Colonic mucosa (tissue), 4 donors: ENCODE data around the gene RRM2. TPM values are rescaled to one million over a fixed set of nuclear protein-coding genes. Genes with fewer than 3 reads are reported as not detected.

Experiments used
- DNase-seq: peaks from one replicate; pipeline ENCODE4 v3.0.0-alpha.2; 2020
- H3K27ac ChIP-seq: fragments of 200-600 bp; one replicate; pipeline ENCODE4 v1.8.0; 2021
- H3K27me3 ChIP-seq: fragments of 200-600 bp; one replicate; pipeline ENCODE4 v1.8.0; 2021
- H3K36me3 ChIP-seq: fragments of 200-600 bp; one replicate; pipeline ENCODE4 v1.8.0; 2021
- H3K4me1 ChIP-seq: fragments of 200-600 bp; one replicate; pipeline ENCODE4 v1.8.0; 2021; ENCODE audit warnings: mild to moderate bottlenecking
- H3K4me3 ChIP-seq: fragments of 200-600 bp; one replicate; pipeline ENCODE4 v1.8.0; 2021
- H3K9ac ChIP-seq, 2 donors: one replicate each; pipeline ENCODE4 v1.7.0; 2013; ENCODE audit warnings: control low read depth in 2 of 2, low read depth in 2 of 2, low read length in 2 of 2
- H3K9me3 ChIP-seq: fragments of 200-600 bp; one replicate; pipeline ENCODE4 v1.8.0; 2021
- CTCF ChIP-seq: fragments of 200-600 bp; IDR thresholded peaks from one replicate; pipeline ENCODE4 v1.8.0; 2022; ENCODE audit warnings: antibody characterized with exemption, mild to moderate bottlenecking
- intact Hi-C: fragments of 100-400 bp; cut with DNase I; formaldehyde crosslinking; loops from one replicate; pipeline ENCODE4 v1.14.1; 2022
- total RNA-seq, 2 donors: library from RNA; stranded (reverse); fragmentation: NEBNext Ultra II Directional in 1 of 2; extraction: Animal tissue kit (Norgen Biotek cat#: 25700) in 1 of 2; gene quantifications; one replicate each; pipeline ENCODE4 v1.2.1, GENCODE V29; 2021
- donor health status: healthy.
- donor health status: DM: no; HTN: no; CAD: no.
- donor health status: DM: no; HTN: no; CAD: no.

The RRM2 gene
- total RNA-seq, 2 donors from 2014 or later, result 54.3 to 216 TPM

DNA sequence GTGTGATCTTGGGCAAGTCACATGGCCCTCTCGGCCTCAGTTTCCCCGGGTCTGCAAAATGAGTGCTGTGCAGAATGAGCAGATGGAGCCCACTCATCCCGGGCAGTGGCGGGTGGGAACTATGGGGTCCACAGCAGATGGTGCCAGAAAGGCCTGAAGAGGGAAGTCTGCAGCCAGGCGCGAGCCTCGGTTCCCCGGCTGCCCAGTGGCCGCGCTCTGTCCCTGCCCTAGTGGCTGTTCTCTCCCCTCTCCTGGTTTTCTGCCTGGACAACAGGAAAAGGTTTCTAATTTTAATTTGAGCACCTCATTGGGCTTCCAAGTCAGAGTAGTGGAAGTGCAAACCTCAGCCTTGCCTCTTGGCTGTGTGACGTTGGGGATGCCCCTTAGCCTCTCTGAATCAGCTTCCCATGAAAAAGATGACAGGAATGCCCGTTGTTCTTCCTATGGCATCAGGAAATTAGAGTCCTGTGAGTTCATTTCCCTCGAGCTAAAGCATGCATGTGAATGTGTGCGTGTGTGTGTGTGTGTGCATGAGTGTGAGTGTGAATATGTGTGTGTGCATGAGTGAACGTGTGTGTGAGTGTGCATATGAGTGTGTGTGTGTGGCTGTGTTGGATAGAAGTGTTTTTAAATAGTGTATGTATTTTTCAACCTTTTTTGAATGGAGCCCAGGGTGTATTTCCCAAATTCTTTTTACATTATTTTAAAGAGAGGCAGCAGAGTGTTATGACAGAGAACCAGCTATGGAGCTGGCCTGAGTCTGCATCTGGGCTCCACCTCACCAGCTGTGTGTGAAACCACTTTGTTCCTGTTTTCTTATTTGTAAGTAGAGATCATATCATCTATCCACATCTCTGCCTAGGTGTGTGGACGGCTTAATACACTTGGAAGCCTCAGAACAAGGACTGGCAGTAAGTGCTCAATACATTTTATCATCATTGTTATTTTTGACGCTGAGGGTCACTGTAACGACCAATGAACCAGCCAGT lies 41.3 kb downstream of the RRM2 start:
- intact Hi-C loops, result no loop called here

DNA sequence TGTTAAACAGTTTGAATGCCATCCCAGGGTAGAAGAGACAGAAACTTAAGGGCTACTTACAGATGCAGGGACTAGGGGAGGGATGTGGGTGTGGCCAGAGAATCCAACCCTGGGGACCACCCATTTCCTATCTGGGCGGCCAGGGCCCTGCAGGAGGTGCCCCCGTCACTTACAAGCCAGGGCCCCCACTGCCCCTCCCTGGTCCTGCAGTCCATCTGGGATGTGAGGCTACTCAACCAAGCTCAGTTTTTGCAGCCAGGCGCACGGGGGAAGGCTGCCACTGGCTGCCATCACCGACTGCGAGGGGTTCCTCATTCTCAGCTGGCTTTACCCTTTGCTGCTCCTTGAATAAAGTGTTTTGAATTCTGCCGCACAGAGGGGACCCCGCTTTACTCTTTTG lies 42.1 kb downstream of the RRM2 start:
- Histone ChIP-seq H3K9ac (no peak overlapping the region), H3K27ac (no peak overlapping the region), H3K4me1 (peaks cover 4% of the 10 kb centered on the region), H3K4me3 (no peak overlapping the region), H3K9me3 (no peaks in the 10 kb centered on the region), H3K27me3 (no peaks in the 10 kb centered on the region), H3K36me3 (no peaks in the 10 kb centered on the region)
- no peak for DNase-seq
- intact Hi-C loops, result no loop called here
- no peak for TF ChIP-seq CTCF

More for the DNA sequence above, 41.3 kb downstream of the RRM2 start:
- Histone ChIP-seq H3K9me3 (no peaks in the 10 kb centered on the region), H3K4me1 (peaks cover 4% of the 10 kb centered on the region), H3K27ac (no peak overlapping the region), H3K36me3 (no peaks in the 10 kb centered on the region), H3K9ac (no peak overlapping the region), H3K4me3 (no peak overlapping the region), H3K27me3 (no peaks in the 10 kb centered on the region)
- no peak for DNase-seq
- no peak for TF ChIP-seq CTCF

- Histone ChIP-seq H3K4me3 (no peak overlapping the region), H3K9ac (no peak overlapping the region), H3K9me3 (no peaks in the 10 kb centered on the region), H3K27ac (no peak overlapping the region), H3K36me3 (no peaks in the 10 kb centered on the region), H3K27me3 (no peaks in the 10 kb centered on the region), H3K4me1 (peaks cover 4% of the 10 kb centered on the region)
- intact Hi-C loops, result no loop called here
- no peak for TF ChIP-seq CTCF
- DNase-seq, result no peak
Observed at GRCh38 chr2:10165282-10165681, 42.7 kb downstream of the RRM2 start.

DNA sequence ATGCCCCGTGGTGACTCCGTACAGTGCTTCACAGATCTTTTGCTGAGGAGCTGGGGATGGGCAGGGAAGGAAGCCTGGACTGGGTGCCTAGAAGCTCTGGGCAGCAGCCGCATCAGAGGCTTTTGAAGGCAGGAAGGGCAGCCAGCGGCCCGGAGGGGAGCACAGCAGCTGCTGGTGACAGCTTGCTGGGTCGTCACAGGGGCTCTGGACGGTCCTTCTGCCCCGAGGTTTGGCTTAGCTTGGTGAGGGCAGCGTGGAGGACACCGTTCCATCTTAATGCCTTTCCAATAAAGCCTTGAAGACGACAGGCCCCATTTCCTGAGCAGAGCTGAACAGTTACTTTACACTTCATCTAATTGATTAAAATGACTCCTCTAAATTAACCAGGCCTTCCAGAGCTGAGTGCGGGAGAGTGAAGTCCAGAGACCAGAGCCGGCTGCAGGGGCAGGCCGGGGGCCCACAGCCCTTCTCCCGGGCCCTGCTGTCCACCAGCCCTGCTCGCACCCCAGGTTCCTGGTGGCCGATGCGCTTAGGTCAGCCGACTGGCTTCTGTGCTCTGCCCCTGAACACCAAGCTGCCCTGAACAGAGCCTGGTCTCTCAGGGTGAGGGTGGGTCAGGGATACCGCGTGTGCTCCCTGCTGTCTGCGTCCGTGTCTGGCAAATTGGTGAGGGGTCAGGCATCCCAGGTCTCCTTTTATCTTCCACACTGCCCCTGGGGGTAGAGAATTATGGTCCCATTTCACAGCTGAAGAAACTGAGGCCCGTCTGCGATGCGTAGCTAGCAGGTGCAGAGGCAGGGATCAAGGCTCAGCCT lies 43.5 kb downstream of the RRM2 start:
- no peaks in the 10 kb centered on the region for H3K4me1 ChIP-seq
- no peak for TF ChIP-seq CTCF
- no peak for DNase-seq
- no peak overlapping the region for H3K27ac ChIP-seq
- no peak overlapping the region for H3K9ac ChIP-seq
- no peaks in the 10 kb centered on the region for H3K27me3 ChIP-seq
- intact Hi-C loops, result no loop called here
- H3K36me3 ChIP-seq, result no peaks in the 10 kb centered on the region
- no peak overlapping the region for H3K4me3 ChIP-seq
- H3K9me3 ChIP-seq, result no peaks in the 10 kb centered on the region

- no peaks in the 10 kb centered on the region for H3K4me1 ChIP-seq
- H3K27me3 ChIP-seq, result no peaks in the 10 kb centered on the region
- TF ChIP-seq CTCF, result no peak
- no peaks in the 10 kb centered on the region for H3K36me3 ChIP-seq
- DNase-seq, result no peak
- intact Hi-C loops, result no loop called here
- no peak overlapping the region for H3K27ac ChIP-seq
- H3K4me3 ChIP-seq, result no peak overlapping the region
- no peaks in the 10 kb centered on the region for H3K9me3 ChIP-seq
- no peak overlapping the region for H3K9ac ChIP-seq
Observed at GRCh38 chr2:10166676-10167292, 44.2 kb downstream of the RRM2 start.
